HG02852 (cell line): ENCODE data around the gene MRPL1.

Source experiments
- ATAC-seq: cut with Tn5 transposase; IDR thresholded peaks from one replicate; pipeline ENCODE4 v1.9.1; 2021; ENCODE audit warnings: mild to moderate bottlenecking, moderate library complexity; ENCODE audit not compliant: unreplicated experiment

The MRPL1 gene

GRCh38 chr4:77862478-77863216 lies at the start of gene MRPL1:
Gene MRPL1 (plus strand): TSS chr4:77862830. CDS start chr4:77862849, 19 bp downstream.
- peak; percentile 84 for ATAC-seq

GRCh38 chr4:77815636-77816035 lies 47.0 kb upstream of the MRPL1 start:
- no peak for ATAC-seq

DNA sequence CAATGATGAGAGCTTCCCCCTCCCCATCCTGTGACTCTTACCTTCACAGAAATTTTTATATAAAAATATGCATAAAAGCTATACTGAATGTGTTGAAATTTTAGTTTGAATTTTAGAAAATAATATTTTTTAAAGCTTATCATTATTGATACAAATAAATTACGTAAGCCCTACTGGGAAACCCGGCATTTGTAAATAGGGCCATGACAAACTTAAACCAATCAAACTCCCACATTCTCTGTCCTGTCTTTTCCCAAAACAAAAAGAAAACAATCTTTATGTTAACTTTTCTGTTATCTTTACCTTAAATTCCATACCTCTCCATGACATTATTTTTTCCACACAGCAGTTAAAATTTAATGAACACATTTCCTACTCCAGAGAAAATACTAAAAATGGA lies 46.1 kb upstream of the MRPL1 start:
- ATAC-seq = no peak

DNA sequence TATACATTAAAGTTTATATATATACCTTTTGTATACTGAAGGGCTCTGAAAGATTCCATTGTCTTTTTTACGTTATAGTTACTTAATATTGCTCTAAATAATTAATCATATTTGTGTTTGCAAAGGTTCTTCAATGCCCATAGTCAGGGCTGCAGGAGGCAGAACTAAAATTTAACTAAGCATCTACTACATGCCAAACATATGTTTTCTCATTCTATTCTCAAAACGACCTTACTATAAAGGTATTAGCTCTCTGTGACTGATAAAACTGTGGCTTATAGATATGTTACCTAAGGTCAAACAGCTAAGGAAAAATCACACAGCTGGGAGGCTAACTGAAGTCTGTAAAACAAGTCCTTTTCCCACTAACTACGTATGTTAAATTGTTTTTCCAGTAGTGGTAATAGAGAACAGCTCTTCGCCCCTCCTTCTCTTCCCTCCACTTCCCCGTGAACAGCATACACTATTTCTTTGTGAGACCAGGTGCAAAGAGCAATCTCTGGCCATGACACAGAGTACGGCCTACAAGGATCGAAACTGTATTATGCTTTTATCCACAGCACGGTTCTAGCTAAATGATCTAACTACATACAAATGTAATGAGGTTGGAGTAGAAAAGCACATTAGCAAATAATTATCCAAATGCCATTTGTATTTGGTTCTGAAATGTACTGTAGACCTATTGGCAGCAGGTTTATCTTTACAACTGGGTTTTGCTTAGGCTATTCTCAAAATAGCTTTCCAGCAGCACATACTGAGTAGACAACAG lies 45.1 kb upstream of the MRPL1 start:
- no peak for ATAC-seq

DNA sequence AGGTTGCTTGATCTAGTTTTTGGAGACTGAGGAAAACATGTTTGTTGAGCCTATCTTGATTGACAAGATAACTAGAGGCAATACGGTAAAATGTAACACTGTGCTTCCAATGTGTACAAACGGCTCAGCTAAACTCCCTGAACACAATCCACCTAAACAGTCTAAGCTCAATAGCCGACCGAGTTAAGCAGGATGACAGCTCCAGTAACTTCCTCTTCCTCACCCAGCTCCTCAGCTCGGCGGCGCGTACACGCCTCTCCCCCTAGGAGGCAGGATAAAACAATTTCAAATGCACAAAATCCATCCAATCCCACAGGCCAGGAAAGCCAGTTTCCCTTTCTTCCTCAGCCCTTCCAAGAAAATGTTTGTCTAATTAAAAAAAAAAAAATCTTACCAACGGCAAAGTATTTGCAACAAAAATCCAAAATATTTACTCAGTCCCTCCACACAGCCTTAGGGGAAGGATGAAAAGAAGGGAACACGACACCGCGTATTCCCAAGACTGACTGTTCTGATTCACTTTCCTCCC lies 44.5 kb upstream of the MRPL1 start:
- peak; percentile 27 for ATAC-seq

DNA sequence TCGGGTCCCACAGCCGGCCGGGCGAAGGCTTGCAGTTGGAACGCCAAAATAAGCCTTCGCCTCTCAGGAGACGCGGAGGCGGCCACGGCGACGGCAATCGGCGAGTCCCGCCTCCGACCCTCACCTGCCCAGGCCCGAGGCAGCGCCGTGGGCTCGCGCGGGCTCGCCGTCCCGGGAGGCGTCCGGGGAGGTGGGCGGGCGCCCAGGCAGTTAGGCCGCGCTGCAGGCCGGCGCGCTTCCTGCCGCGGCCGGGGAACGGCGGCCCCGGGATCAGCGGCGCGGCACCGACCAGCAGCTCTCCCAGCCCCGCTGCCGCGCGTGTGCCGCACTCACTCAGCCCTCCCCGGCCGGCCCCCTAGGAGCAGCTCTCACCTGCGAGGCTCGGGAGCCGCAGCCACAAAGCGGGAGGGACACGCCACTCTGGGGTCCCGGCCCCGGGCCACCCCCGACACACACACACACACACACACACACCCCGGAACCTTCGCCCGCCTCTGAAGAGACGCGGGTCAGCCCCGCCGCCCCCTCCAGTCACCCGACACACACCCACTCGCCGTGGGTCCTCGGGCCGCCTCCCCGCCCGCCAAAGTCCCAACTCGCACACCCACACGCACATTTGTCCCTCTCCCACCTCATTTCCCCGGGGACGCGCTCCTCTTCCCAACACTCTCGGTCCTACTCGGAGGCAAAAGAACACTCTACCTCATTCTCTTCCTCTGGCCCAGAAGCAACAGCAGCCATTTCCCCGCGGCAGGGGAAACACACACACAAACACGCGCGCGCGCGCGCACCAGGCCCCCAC lies 43.8 kb upstream of the MRPL1 start, which contains the start of gene CNOT6L:
Gene CNOT6L, minus strand, starts transcription at position 767 of the 802 bp plus-strand sequence. Its CDS starts 60 bp downstream, at position 707.
- ATAC-seq = peak; percentile 22

GRCh38 chr4:77819404-77819842 lies 43.2 kb upstream of the MRPL1 start:
- ATAC-seq = peak; percentile 32

GRCh38 chr4:77819843-77820648 lies 42.6 kb upstream of the MRPL1 start:
- peak; percentile 79 for ATAC-seq

- no peak for ATAC-seq
These were observed 41.7 kb upstream of the MRPL1 start for GRCh38 chr4:77820649-77821561.

GRCh38 chr4:77821775-77822174 lies 40.9 kb upstream of the MRPL1 start:
- no peak for ATAC-seq

- ATAC-seq = no peak
These were observed 36.4 kb upstream of the MRPL1 start for GRCh38 chr4:77826275-77826674.

GRCh38 chr4:77827343-77827742 lies 35.3 kb upstream of the MRPL1 start:
- ATAC-seq = peak; percentile 82

GRCh38 chr4:77833126-77833724 lies 29.4 kb upstream of the MRPL1 start:
- ATAC-seq = no peak

GRCh38 chr4:77834403-77834802 lies 28.2 kb upstream of the MRPL1 start:
- ATAC-seq = no peak

DNA sequence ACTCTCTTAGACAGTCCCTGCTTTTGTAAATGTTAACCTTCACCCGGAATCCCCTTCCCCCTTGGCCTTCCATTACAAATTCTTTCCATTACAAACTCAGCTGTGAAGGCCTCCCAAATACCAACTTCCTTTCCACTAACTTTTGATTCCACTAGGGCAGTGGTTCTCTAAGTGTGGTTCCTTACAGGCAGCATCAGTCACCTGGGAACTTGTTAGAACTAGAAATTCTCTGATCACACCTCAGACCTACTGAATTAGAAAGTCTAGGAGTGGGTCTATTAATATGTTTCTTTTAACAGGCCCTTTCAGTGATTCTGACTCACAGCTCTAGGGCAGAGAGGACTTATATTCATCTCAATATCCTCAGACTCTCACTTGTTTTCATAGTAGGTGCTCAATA lies 19.0 kb upstream of the MRPL1 start:
- no peak for ATAC-seq

GRCh38 chr4:77844363-77844762 lies 18.3 kb upstream of the MRPL1 start:
- no peak for ATAC-seq

- no peak for ATAC-seq
These were observed 17.2 kb upstream of the MRPL1 start for GRCh38 chr4:77845400-77845799.

- no peak for ATAC-seq
These were observed 16.7 kb upstream of the MRPL1 start for GRCh38 chr4:77845929-77846328.

- no peak for ATAC-seq
These were observed 14.1 kb upstream of the MRPL1 start for GRCh38 chr4:77848508-77848907.
